Limb (tissue), 2 donors: Measurements from ENCODE around the gene GPR137.
A peak's percentile ranks its signal among the peaks of the same experiment; 100 is the strongest.
"Not testable (repeated sequence)": the region's sequence is repeated elsewhere in the genome, so short reads cannot be mapped to it uniquely, and the experiment has no call there.

Source experiments
- DNase-seq, 2 donors: peaks; one replicate each; pipeline ENCODE4 v3.0.0-alpha.2; 2016; ENCODE audit errors: extremely low spot score in 2 of 2

The GPR137 gene

GRCh38 chr11:64317961-64318765 is 32.5 kb downstream of the GPR137 start, which contains the start of gene PRDX5:
Gene PRDX5 (plus strand): TSS chr11:64318121. CDS start chr11:64318216, 95 bp downstream.
- DNase-seq, result peak; percentile 95 to 97

GRCh38 chr11:64318766-64319761 is 33.4 kb downstream of the GPR137 start:
- DNase-seq, result peak in 1 of 2 donors; percentile 47

- DNase-seq, result no peak
Measured at GRCh38 chr11:64320556-64320955, 34.9 kb downstream of the GPR137 start.

GRCh38 chr11:64321026-64321425 is 35.4 kb downstream of the GPR137 start:
- DNase-seq, result no peak

- no peak for DNase-seq
Measured at GRCh38 chr11:64321533-64321932, 35.9 kb downstream of the GPR137 start.

- DNase-seq, result no peak
Measured at GRCh38 chr11:64322925-64323260, 37.2 kb downstream of the GPR137 start.

- no peak for DNase-seq
Measured at GRCh38 chr11:64323373-64323772, 37.7 kb downstream of the GPR137 start.

GRCh38 chr11:64323984-64324383 is 38.3 kb downstream of the GPR137 start:
- not testable (repeated sequence) for DNase-seq

GRCh38 chr11:64324692-64325469 is 39.2 kb downstream of the GPR137 start:
- no peak for DNase-seq

GRCh38 chr11:64327375-64327774 is 41.7 kb downstream of the GPR137 start:
- no peak for DNase-seq

- no peak for DNase-seq
Measured at GRCh38 chr11:64327993-64328392, 42.3 kb downstream of the GPR137 start.

GRCh38 chr11:64330888-64331287 is 45.2 kb downstream of the GPR137 start:
- DNase-seq, result no peak

GRCh38 chr11:64331569-64332371 is 46.1 kb downstream of the GPR137 start:
- DNase-seq, result no peak

GRCh38 chr11:64333556-64333955 is 47.9 kb downstream of the GPR137 start:
- no peak for DNase-seq

- DNase-seq, result no peak
Measured at GRCh38 chr11:64334764-64335735, 49.4 kb downstream of the GPR137 start.

GRCh38 chr11:64337538-64338249 is 52.0 kb downstream of the GPR137 start:
- no peak for DNase-seq

GRCh38 chr11:64338716-64339115 is 53.1 kb downstream of the GPR137 start:
- no peak for DNase-seq
